Neural cell (in vitro differentiated cells): ENCODE results near the gene VWF.

Experiments used
- CTCF ChIP-seq: fragments of 450-650 bp; IDR thresholded peaks from 2 replicates; pipeline ENCODE4 v1.5.1; 2014; ENCODE audit warnings: antibody characterized with exemption, mild to moderate bottlenecking, moderate library complexity; ENCODE audit not compliant: poor library complexity, severe bottlenecking
- EP300 ChIP-seq: fragments of 450-650 bp; conservative IDR thresholded peaks from 2 replicates; pipeline ENCODE4 v1.6.1; 2014; ENCODE audit warnings: antibody characterized with exemption, mild to moderate bottlenecking, moderate library complexity; ENCODE audit not compliant: poor library complexity, severe bottlenecking
- EZH2 ChIP-seq: fragments of 200-600, 300-800 bp; shearing (Covaris generic), sonication (generic); IDR thresholded peaks from 2 replicates; pipeline ENCODE4 v1.6.1; 2014; ENCODE audit warnings: antibody characterized with exemption, low read length, borderline replicate concordance, mild to moderate bottlenecking; ENCODE audit not compliant: insufficient read depth, poor library complexity, severe bottlenecking
- POLR2AphosphoS5 ChIP-seq: IDR thresholded peaks from 2 replicates; pipeline ENCODE4 v1.6.1; 2012
- RAD21 ChIP-seq: fragments of 450-650 bp; conservative IDR thresholded peaks from 2 replicates; pipeline ENCODE4 v1.6.1; 2014; ENCODE audit warnings: antibody characterized with exemption, mild to moderate bottlenecking, moderate library complexity
- REST ChIP-seq: IDR thresholded peaks from 2 replicates; pipeline ENCODE4 v1.6.1; 2012; ENCODE audit warnings: borderline replicate concordance
- SMC3 ChIP-seq: fragments of 450-650 bp; conservative IDR thresholded peaks from 2 replicates; pipeline ENCODE4 v1.6.1; 2014; ENCODE audit warnings: antibody characterized with exemption, mild to moderate bottlenecking, moderate library complexity; ENCODE audit not compliant: poor library complexity
- TAF1 ChIP-seq: IDR thresholded peaks from 2 replicates; pipeline ENCODE4 v1.6.1; 2012; ENCODE audit warnings: low read depth

- TF ChIP-seq CTCF (no peak), POLR2AphosphoS5 (no peak), REST (no peak), EZH2 (no peak), RAD21 (no peak), EP300 (no peak), TAF1 (no peak), SMC3 (no peak)
Observed at GRCh38 chr12:5925646-5926045, 198.8 kb downstream of the VWF start.
